Measurements from ENCODE around the gene PWWP2B.

DNA sequence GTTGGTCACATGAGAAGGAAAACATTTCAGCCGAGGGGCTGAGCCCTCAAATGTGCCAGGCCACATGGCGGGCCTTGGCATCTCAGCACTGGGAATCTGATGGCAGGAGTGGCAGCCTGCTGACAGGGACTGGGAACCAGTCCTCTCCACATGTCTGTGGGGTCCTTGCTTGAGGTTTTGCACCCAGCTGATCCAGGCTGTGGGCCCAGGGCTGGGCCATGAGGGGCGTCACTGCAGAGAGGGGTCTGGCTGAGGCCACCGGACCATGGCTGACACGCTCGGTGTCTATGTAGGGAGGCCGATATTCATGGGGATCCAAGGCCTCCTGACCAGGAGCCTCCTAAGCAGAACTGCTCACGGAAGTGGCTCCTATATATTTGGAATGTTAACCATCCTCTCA is 31.0 kb upstream of the PWWP2B start:
- TF ChIP-seq, protein P1, sequence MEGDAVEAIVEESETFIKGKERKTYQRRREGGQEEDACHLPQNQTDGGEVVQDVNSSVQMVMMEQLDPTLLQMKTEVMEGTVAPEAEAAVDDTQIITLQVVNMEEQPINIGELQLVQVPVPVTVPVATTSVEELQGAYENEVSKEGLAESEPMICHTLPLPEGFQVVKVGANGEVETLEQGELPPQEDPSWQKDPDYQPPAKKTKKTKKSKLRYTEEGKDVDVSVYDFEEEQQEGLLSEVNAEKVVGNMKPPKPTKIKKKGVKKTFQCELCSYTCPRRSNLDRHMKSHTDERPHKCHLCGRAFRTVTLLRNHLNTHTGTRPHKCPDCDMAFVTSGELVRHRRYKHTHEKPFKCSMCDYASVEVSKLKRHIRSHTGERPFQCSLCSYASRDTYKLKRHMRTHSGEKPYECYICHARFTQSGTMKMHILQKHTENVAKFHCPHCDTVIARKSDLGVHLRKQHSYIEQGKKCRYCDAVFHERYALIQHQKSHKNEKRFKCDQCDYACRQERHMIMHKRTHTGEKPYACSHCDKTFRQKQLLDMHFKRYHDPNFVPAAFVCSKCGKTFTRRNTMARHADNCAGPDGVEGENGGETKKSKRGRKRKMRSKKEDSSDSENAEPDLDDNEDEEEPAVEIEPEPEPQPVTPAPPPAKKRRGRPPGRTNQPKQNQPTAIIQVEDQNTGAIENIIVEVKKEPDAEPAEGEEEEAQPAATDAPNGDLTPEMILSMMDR (IDR thresholded peaks at IDR 0.05) = no peak
- no peak for TF ChIP-seq POLR2A (IDR thresholded peaks at IDR 0.05)
